IPS-11a (cell line): ENCODE measurements around the gene DGKI.

ENCODE experiments used
- H3K4me3 ChIP-seq: one replicate; pipeline ENCODE4 v1.5.1; 2013; ENCODE audit warnings: low read depth, low read length, control low read depth

DGKI gene

GRCh38 chr7:137692399-137692798 is 154.4 kb downstream of the DGKI start:
- no peak overlapping the region for H3K4me3 ChIP-seq

- no peak overlapping the region for H3K4me3 ChIP-seq
Measured at GRCh38 chr7:137691566-137691965, 155.2 kb downstream of the DGKI start.

GRCh38 chr7:137690635-137691034 is 156.1 kb downstream of the DGKI start:
- no peak overlapping the region for H3K4me3 ChIP-seq

GRCh38 chr7:137689761-137690160 is 157.0 kb downstream of the DGKI start:
- H3K4me3 ChIP-seq: no peak overlapping the region

- H3K4me3 ChIP-seq: no peak overlapping the region
Measured at GRCh38 chr7:137687556-137688265, 159.1 kb downstream of the DGKI start.

- no peak overlapping the region for H3K4me3 ChIP-seq
Measured at GRCh38 chr7:137685433-137686164, 161.2 kb downstream of the DGKI start.

- no peak overlapping the region for H3K4me3 ChIP-seq
Measured at GRCh38 chr7:137684776-137685175, 162.0 kb downstream of the DGKI start.

- H3K4me3 ChIP-seq: no peak overlapping the region
Measured at GRCh38 chr7:137684316-137684715, 162.5 kb downstream of the DGKI start.

GRCh38 chr7:137682596-137682995 is 164.2 kb downstream of the DGKI start:
- H3K4me3 ChIP-seq: no peak overlapping the region

GRCh38 chr7:137681657-137682562 is 164.9 kb downstream of the DGKI start:
- no peak overlapping the region for H3K4me3 ChIP-seq

GRCh38 chr7:137674551-137675409 is 172.0 kb downstream of the DGKI start:
- no peak overlapping the region for H3K4me3 ChIP-seq

- no peak overlapping the region for H3K4me3 ChIP-seq
Measured at GRCh38 chr7:137674048-137674447, 172.7 kb downstream of the DGKI start.

- H3K4me3 ChIP-seq: no peak overlapping the region
Measured at GRCh38 chr7:137671920-137672319, 174.9 kb downstream of the DGKI start.

- no peak overlapping the region for H3K4me3 ChIP-seq
Measured at GRCh38 chr7:137670222-137671064, 176.3 kb downstream of the DGKI start.

GRCh38 chr7:137669706-137670105 is 177.1 kb downstream of the DGKI start:
- no peak overlapping the region for H3K4me3 ChIP-seq

GRCh38 chr7:137668404-137668803 is 178.4 kb downstream of the DGKI start:
- no peak overlapping the region for H3K4me3 ChIP-seq

GRCh38 chr7:137667633-137668387 is 179.0 kb downstream of the DGKI start:
- H3K4me3 ChIP-seq: no peak overlapping the region

- H3K4me3 ChIP-seq: no peak overlapping the region
Measured at GRCh38 chr7:137664846-137665245, 181.9 kb downstream of the DGKI start.

GRCh38 chr7:137661634-137662033 is 185.1 kb downstream of the DGKI start:
- H3K4me3 ChIP-seq: no peak overlapping the region
